Activated naive CD4-positive, alpha-beta T cell treated with anti-CD3 and anti-CD28 coated beads, Interleukin-2, amount 10 ng/mL, durations not matched to agents 7 days and 5 days (primary cell): ENCODE data around the gene CD2.
"Not testable (repeated sequence)": the region's sequence is repeated elsewhere in the genome, so short reads cannot be mapped to it uniquely, and the experiment has no call there.

Source experiments
- CTCF ChIA-PET: fragments of 350-600 bp; sonication (Branson Sonifier 250); formaldehyde crosslinking; loops from one replicate; lab custom pipeline; 2021; ENCODE audit warnings: antibody characterized with exemption; lab: Charles Lee
- DNase-seq: peaks from one replicate; pipeline ENCODE4 v3.0.0-alpha.2; 2020
- H3K27ac Mint-ChIP-seq: one replicate; pipeline ENCODE4 v1.8.0; 2021; ENCODE audit warnings: mild to moderate bottlenecking, moderate library complexity, mixed read lengths
- H3K27me3 Mint-ChIP-seq: one replicate; pipeline ENCODE4 v1.8.0; 2021; ENCODE audit warnings: mild to moderate bottlenecking, mixed read lengths
- H3K36me3 Mint-ChIP-seq: one replicate; pipeline ENCODE4 v1.8.0; 2021; ENCODE audit warnings: mixed read lengths
- H3K4me1 Mint-ChIP-seq: one replicate; pipeline ENCODE4 v1.8.0; 2021; ENCODE audit warnings: mixed read lengths
- H3K4me3 Mint-ChIP-seq: one replicate; pipeline ENCODE4 v1.8.0; 2021; ENCODE audit warnings: mild to moderate bottlenecking, moderate library complexity, mixed read lengths
- H3K9me3 Mint-ChIP-seq: one replicate; pipeline ENCODE4 v1.8.0; 2021; ENCODE audit warnings: mixed read lengths

The CD2 gene

GRCh38 chr1:116758456-116758815 lies 4.2 kb downstream of the CD2 start:
- peaks cover 51% of the 10 kb centered on the region for H3K4me1 Mint-ChIP-seq
- H3K4me3 Mint-ChIP-seq = peak overlapping the region; percentile 99
- H3K36me3 Mint-ChIP-seq = peaks cover 85% of the 10 kb centered on the region
- not testable (repeated sequence) for H3K9me3 Mint-ChIP-seq, DNase-seq, H3K27me3 Mint-ChIP-seq
- CTCF ChIA-PET = interaction anchor here (1.0 to 2.7 kb wide), 5 partner anchors 11 to 69 kb away, joined by 3 to 15 read pairs (median 3); no protein-coding TSS in a partner anchor
- peak overlapping the region; percentile 92 for H3K27ac Mint-ChIP-seq

- Mint-ChIP-seq H3K4me3 (peak overlapping the region; percentile 99), H3K27ac (peak overlapping the region; percentile 92), H3K9me3 (no peaks in the 10 kb centered on the region), H3K36me3 (peaks cover 92% of the 10 kb centered on the region), H3K4me1 (peaks cover 56% of the 10 kb centered on the region), H3K27me3 (no peaks in the 10 kb centered on the region)
- CTCF ChIA-PET = interaction anchor here (1.4 to 2.7 kb wide), 3 partner anchors 22 to 67 kb away, joined by 3 to 15 read pairs (median 7); no protein-coding TSS in a partner anchor
- DNase-seq = no peak
Measured at GRCh38 chr1:116759636-116760035, 5.4 kb downstream of the CD2 start.

GRCh38 chr1:116760487-116760886 lies 6.3 kb downstream of the CD2 start:
- H3K4me3 Mint-ChIP-seq = peak overlapping the region; percentile 31
- DNase-seq = no peak
- H3K4me1 Mint-ChIP-seq = peaks cover 65% of the 10 kb centered on the region
- CTCF ChIA-PET = interaction anchor here (1.1 to 12.8 kb wide), 3 partner anchors 22 to 64 kb away, joined by 3 to 162 read pairs (median 67); no protein-coding TSS in a partner anchor
- H3K27me3 Mint-ChIP-seq = no peaks in the 10 kb centered on the region
- peaks cover 92% of the 10 kb centered on the region for H3K36me3 Mint-ChIP-seq
- H3K9me3 Mint-ChIP-seq = no peaks in the 10 kb centered on the region
- peak overlapping the region; percentile 99 for H3K27ac Mint-ChIP-seq

GRCh38 chr1:116760996-116761665 lies 6.9 kb downstream of the CD2 start:
- no peak for DNase-seq
- Mint-ChIP-seq H3K27me3 (no peaks in the 10 kb centered on the region), H3K9me3 (no peaks in the 10 kb centered on the region), H3K4me3 (peak overlapping the region; percentile 71), H3K27ac (peak overlapping the region; percentile 99), H3K4me1 (peaks cover 71% of the 10 kb centered on the region), H3K36me3 (peaks cover 92% of the 10 kb centered on the region)
- CTCF ChIA-PET = interaction anchor here (1.1 to 12.8 kb wide), 4 partner anchors 22 to 63 kb away, joined by 3 to 162 read pairs (median 53); no protein-coding TSS in a partner anchor

- Mint-ChIP-seq H3K27me3 (no peaks in the 10 kb centered on the region), H3K4me3 (peak overlapping the region; percentile 71), H3K4me1 (peaks cover 82% of the 10 kb centered on the region), H3K9me3 (no peaks in the 10 kb centered on the region), H3K36me3 (peaks cover 93% of the 10 kb centered on the region), H3K27ac (peak overlapping the region; percentile 99)
- DNase-seq = no peak
- CTCF ChIA-PET = interaction anchor here (2.0 to 12.8 kb wide), 6 partner anchors 7 to 119 kb away, joined by 4 to 162 read pairs (median 35); partner anchors contain the start of gene CD2
Measured at GRCh38 chr1:116762281-116762680, 8.1 kb downstream of the CD2 start.

- CTCF ChIA-PET = interaction anchor here (2.0 to 12.8 kb wide), 6 partner anchors 8 to 119 kb away, joined by 4 to 162 read pairs (median 35); partner anchors contain the start of gene CD2
- peaks cover 95% of the 10 kb centered on the region for H3K36me3 Mint-ChIP-seq
- no peaks in the 10 kb centered on the region for H3K9me3 Mint-ChIP-seq
- no peaks in the 10 kb centered on the region for H3K27me3 Mint-ChIP-seq
- H3K27ac Mint-ChIP-seq = peak overlapping the region; percentile 99
- H3K4me3 Mint-ChIP-seq = peak overlapping the region; percentile 71
- DNase-seq = no peak
- peaks cover 87% of the 10 kb centered on the region for H3K4me1 Mint-ChIP-seq
Measured at GRCh38 chr1:116762781-116763115, 8.5 kb downstream of the CD2 start.

GRCh38 chr1:116763116-116763786 lies 9.0 kb downstream of the CD2 start:
- H3K4me1 Mint-ChIP-seq = peaks cover 92% of the 10 kb centered on the region
- peak; percentile 81 for DNase-seq
- H3K27ac Mint-ChIP-seq = peak overlapping the region; percentile 99
- CTCF ChIA-PET = interaction anchor here (0.9 to 12.8 kb wide), 9 partner anchors 8 to 172 kb away, joined by 3 to 162 read pairs (median 26); partner anchors contain the start of gene CD2
- peak overlapping the region; percentile 71 for H3K4me3 Mint-ChIP-seq
- H3K9me3 Mint-ChIP-seq = no peaks in the 10 kb centered on the region
- H3K36me3 Mint-ChIP-seq = peaks cover 97% of the 10 kb centered on the region
- H3K27me3 Mint-ChIP-seq = no peaks in the 10 kb centered on the region

GRCh38 chr1:116763787-116764465 lies 9.7 kb downstream of the CD2 start:
- H3K4me3 Mint-ChIP-seq = peak overlapping the region; percentile 71
- H3K27ac Mint-ChIP-seq = peak overlapping the region; percentile 99
- no peaks in the 10 kb centered on the region for H3K9me3 Mint-ChIP-seq
- peaks cover 99% of the 10 kb centered on the region for H3K4me1 Mint-ChIP-seq
- CTCF ChIA-PET = interaction anchor here (0.5 to 12.8 kb wide), 22 partner anchors 9 to 296 kb away, joined by 3 to 162 read pairs (median 4); partner anchors contain the start of genes CD2 and TTF2
- peaks cover 97% of the 10 kb centered on the region for H3K36me3 Mint-ChIP-seq
- H3K27me3 Mint-ChIP-seq = no peaks in the 10 kb centered on the region
- peak; percentile 64 for DNase-seq

GRCh38 chr1:116764466-116764898 lies 10.3 kb downstream of the CD2 start:
- Mint-ChIP-seq H3K27ac (peak overlapping the region; percentile 99), H3K27me3 (no peaks in the 10 kb centered on the region), H3K36me3 (peaks cover 97% of the 10 kb centered on the region), H3K4me3 (peak overlapping the region; percentile 71), H3K4me1 (peaks cover 99% of the 10 kb centered on the region), H3K9me3 (no peaks in the 10 kb centered on the region)
- DNase-seq = peak; percentile 74
- CTCF ChIA-PET = interaction anchor here (0.5 to 12.8 kb wide), 21 partner anchors 8 to 296 kb away, joined by 3 to 162 read pairs (median 4); partner anchors contain the start of genes CD2 and TTF2

GRCh38 chr1:116764906-116765862 lies 11.0 kb downstream of the CD2 start:
- CTCF ChIA-PET = interaction anchor here (0.8 to 12.8 kb wide), 20 partner anchors 8 to 295 kb away, joined by 3 to 162 read pairs (median 4); partner anchors contain the start of genes CD2 and TTF2
- Mint-ChIP-seq H3K36me3 (peaks cover 95% of the 10 kb centered on the region), H3K27ac (peak overlapping the region; percentile 99), H3K27me3 (no peaks in the 10 kb centered on the region), H3K9me3 (no peaks in the 10 kb centered on the region), H3K4me1 (peaks cover 100% of the 10 kb centered on the region), H3K4me3 (peak overlapping the region; percentile 71)
- no peak for DNase-seq

GRCh38 chr1:116765962-116766361 lies 11.7 kb downstream of the CD2 start:
- CTCF ChIA-PET = interaction anchor here (0.7 to 12.8 kb wide), 8 partner anchors 11 to 290 kb away, joined by 3 to 162 read pairs (median 22); partner anchors contain the start of gene CD2
- peak overlapping the region; percentile 44 for H3K4me3 Mint-ChIP-seq
- peak overlapping the region; percentile 99 for H3K27ac Mint-ChIP-seq
- H3K36me3 Mint-ChIP-seq = peaks cover 87% of the 10 kb centered on the region
- no peaks in the 10 kb centered on the region for H3K27me3 Mint-ChIP-seq
- no peak for DNase-seq
- peaks cover 100% of the 10 kb centered on the region for H3K4me1 Mint-ChIP-seq
- no peaks in the 10 kb centered on the region for H3K9me3 Mint-ChIP-seq

- Mint-ChIP-seq H3K4me3 (peak overlapping the region; percentile 28), H3K27me3 (no peaks in the 10 kb centered on the region), H3K4me1 (peaks cover 100% of the 10 kb centered on the region), H3K9me3 (peaks cover 3% of the 10 kb centered on the region), H3K36me3 (peaks cover 83% of the 10 kb centered on the region), H3K27ac (peak overlapping the region; percentile 99)
- CTCF ChIA-PET = interaction anchor here (0.7 to 12.8 kb wide), 7 partner anchors 15 to 168 kb away, joined by 3 to 162 read pairs (median 12); no protein-coding TSS in a partner anchor
- DNase-seq = no peak
Measured at GRCh38 chr1:116766616-116767469, 12.6 kb downstream of the CD2 start.
